ENCODE results near the gene MRPL27.

Gene MRPL27

GRCh38 chr17:50381920-50382319, 8.9 kb upstream of the MRPL27 start:
- no peak overlapping the region for H3K4me3 ChIP-seq
- no peak for DNase-seq (ENCODE audit: low spot score)
- no peak for TF ChIP-seq CTCF (IDR thresholded peaks at IDR 0.05)
- H3K27ac ChIP-seq = no peak overlapping the region

GRCh38 chr17:50381260-50381815, 8.4 kb upstream of the MRPL27 start:
- TF ChIP-seq CTCF (IDR thresholded peaks at IDR 0.05) = no peak
- Histone ChIP-seq H3K27ac (no peak overlapping the region), H3K4me3 (no peak overlapping the region)
- no peak for DNase-seq (ENCODE audit: low spot score)

- Histone ChIP-seq H3K27ac (no peak overlapping the region), H3K4me3 (no peak overlapping the region)
- TF ChIP-seq CTCF (IDR thresholded peaks at IDR 0.05) = no peak
- DNase-seq (ENCODE audit: low spot score) = no peak
Observed at GRCh38 chr17:50380369-50381259, 7.6 kb upstream of the MRPL27 start.

DNA sequence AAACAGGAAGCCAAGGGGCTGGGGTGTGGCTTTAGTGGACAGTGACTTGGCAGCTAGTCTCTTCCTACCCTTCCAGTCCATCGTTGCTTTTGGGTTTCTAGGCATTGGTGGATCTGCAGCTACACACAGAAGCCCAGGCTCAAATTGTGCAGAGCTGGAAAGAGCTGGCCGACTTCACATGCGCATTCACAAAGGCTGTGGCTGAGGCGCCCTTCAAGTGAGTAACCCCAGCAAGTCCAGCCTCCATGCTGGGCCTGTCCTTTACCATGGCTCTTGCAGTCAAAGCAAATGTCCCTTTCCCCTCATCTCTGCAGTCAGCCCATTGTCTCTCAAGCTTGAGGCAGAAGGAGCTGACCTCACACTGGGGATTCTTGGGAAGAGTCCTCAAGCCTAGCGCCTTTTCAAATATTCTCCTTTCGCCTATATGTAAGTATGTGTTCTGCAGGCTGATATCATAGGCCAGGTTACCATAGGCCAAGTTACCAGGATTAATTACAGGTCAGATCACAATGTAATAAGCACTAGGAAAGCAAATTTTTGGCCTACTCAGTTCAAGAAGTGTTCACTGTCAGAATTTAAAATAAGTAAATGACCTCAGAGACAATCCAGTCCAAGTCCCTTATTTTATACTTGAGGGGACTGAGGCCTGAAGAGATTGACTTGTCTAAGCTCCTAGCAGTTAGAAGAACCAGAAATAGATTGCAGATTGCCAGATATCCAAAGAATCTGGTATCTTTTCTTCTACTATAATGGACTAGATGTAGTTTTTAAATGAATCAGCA, 6.6 kb upstream of the MRPL27 start:
- TF ChIP-seq CTCF (IDR thresholded peaks at IDR 0.05) = no peak
- Histone ChIP-seq H3K27ac (no peak overlapping the region), H3K4me3 (no peak overlapping the region)
- no peak for DNase-seq (ENCODE audit: low spot score)

- Histone ChIP-seq H3K27ac (no peak overlapping the region), H3K4me3 (no peak overlapping the region)
- no peak for TF ChIP-seq CTCF (IDR thresholded peaks at IDR 0.05)
- DNase-seq (ENCODE audit: low spot score) = no peak
Observed at GRCh38 chr17:50375858-50376538, 3.0 kb upstream of the MRPL27 start.

DNA sequence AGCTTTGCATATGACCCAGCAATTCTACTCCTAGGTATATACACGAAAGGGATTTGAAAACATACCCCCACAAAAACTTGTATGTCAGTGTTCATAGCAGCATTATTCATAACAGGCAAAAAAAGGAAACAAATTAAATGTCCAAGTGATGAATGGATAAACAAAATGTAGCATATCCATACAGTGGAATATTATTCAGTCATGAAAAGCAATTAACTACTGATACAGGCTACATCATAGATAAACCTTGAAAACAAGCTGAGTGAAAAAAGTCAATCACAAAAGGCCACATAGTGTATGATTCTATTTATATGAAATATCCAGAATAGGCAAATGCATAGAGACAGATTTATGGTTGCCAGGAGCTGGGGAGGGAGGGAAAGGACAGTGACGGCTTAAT, 721 bp upstream of the MRPL27 start:
- H3K4me3 ChIP-seq = no peak overlapping the region
- no peak overlapping the region for H3K27ac ChIP-seq
- DNase-seq (ENCODE audit: low spot score) = no peak
- TF ChIP-seq CTCF (IDR thresholded peaks at IDR 0.05) = no peak
